Heart right ventricle (tissue), 16 donors: ENCODE data around the gene TTF2. TPM values are rescaled to one million over a fixed set of nuclear protein-coding genes. Genes with fewer than 3 reads are reported as not detected.

Source experiments
- ATAC-seq, 8 donors: fragments of 200-7000 bp; cut with Tn5 transposase; one replicate each; pipeline ENCODE4 v1.9.1; 2020; ENCODE audit warnings: mild to moderate bottlenecking in 8 of 8, moderate library complexity in 8 of 8, moderate number of reproducible peaks in 1 of 8
- DNase-seq, 2 donors: peaks; one replicate each; pipeline ENCODE4 v3.0.0-alpha.2; 2020
- H3K27ac ChIP-seq, 10 donors: fragments of 200-600 bp; sonication (generic) in 2 of 10; one replicate each; pipeline versions ENCODE4 v1.5.0 to v1.8.0; 2020 to 2022; ENCODE audit warnings: mild to moderate bottlenecking in 3 of 10
- H3K27me3 ChIP-seq, 7 donors: fragments of 200-600 bp; one replicate each; pipeline ENCODE4 v1.8.0; 2021 to 2022; ENCODE audit warnings: mild to moderate bottlenecking in 2 of 7
- H3K36me3 ChIP-seq, 9 donors: fragments of 200-600 bp; sonication (generic) in 1 of 9; one replicate each; pipeline versions ENCODE4 v1.5.0 to v1.8.0; 2020 to 2022; ENCODE audit warnings: mild to moderate bottlenecking in 2 of 9
- H3K4me1 ChIP-seq, 9 donors: fragments of 200-600 bp; sonication (generic) in 1 of 9; one replicate each; pipeline versions ENCODE4 v1.5.0 to v1.8.0; 2020 to 2022; ENCODE audit warnings: mild to moderate bottlenecking in 4 of 9
- H3K4me3 ChIP-seq, 10 donors: fragments of 200-600 bp; sonication (generic) in 2 of 10; one replicate each; pipeline versions ENCODE4 v1.5.0 to v1.8.0; 2020 to 2022; ENCODE audit warnings: mild to moderate bottlenecking in 7 of 10, moderate library complexity in 2 of 10
- H3K9me3 ChIP-seq, 11 donors: fragments of 200-600 bp in 10 of 11; sonication (generic) in 2 of 11; one replicate each; pipeline versions ENCODE4 v1.5.0 to v1.8.0; 2013 to 2022; ENCODE audit warnings: mild to moderate bottlenecking in 2 of 11, control low read depth in 1 of 11, moderate library complexity in 1 of 11
- CTCF ChIP-seq, 9 donors: fragments of 200-600 bp; sonication (generic) in 2 of 9; IDR thresholded peaks; one replicate each; pipeline versions ENCODE4 v1.5.0 to v1.8.0; 2021 to 2022; ENCODE audit warnings: antibody characterized with exemption in 9 of 9, mild to moderate bottlenecking in 5 of 9, moderate library complexity in 1 of 9
- WGBS, 2 donors: extraction: QIAGEN DNeasy Blood & Tissue Kit; methylation state at CpG; one replicate each; pipeline ENCODE4 v1.1.7; 2013; ENCODE audit warnings: inconsistent platforms in 1 of 2; 5-methylcytosine and 5-hydroxymethylcytosine counted together
- intact Hi-C, 10 donors: fragments of 100-400 bp; cut with DNase I; formaldehyde crosslinking; loops; one replicate each; pipeline versions ENCODE4 v1.11.1 to v1.14.2; 2022
- polyA plus RNA-seq, 2 donors: library from polyadenylated mRNA; stranded (reverse); fragments of 200-250 nt; gene quantifications; one replicate each; pipeline ENCODE4 v1.2.3, GENCODE V29; 2013
- total RNA-seq, 10 donors: library from RNA; stranded (reverse); fragmentation: NEBNext Ultra II Directional in 3 of 10; extraction: Animal tissue kit (Norgen Biotek cat#: 25700) in 3 of 10; gene quantifications; one replicate each; pipeline versions ENCODE4 v1.2.1 to v1.2.4, GENCODE V29; 2021 to 2023
- donor health status: Arrhythmogenic right ventricular cardiomyopathy.
- donor health status: ischemic (EF 13 %, LVEDD 7.1; RV severe dilation, severe dysfunction).
- donor health status: healthy with polysubstance abuse.
- donor health status: DM: no; HTN: yes; CAD: no.
- donor health status: DM: no; HTN: no; CAD: no.
- donor health status: ischemic (EF 25% LVEDD 6.9; RV normal size, moderate dysfunction).
- donor health status: ischemic (EF 25% LVEDD 5.7; RV mildly dilated, moderate dysfunction).
- donor health status: healthy.
- donor health status: DM: yes; HTN: yes; CAD: no.
- donor health status: Ischemic cardiomyopathy.
- donor health status: ischemic (EF 35%, LVEDD 5.7; RV mildly dilated, moderate dysfunction).
- donor health status: nonischemic (EF 11% LVEDD 7.7; RV severe dilation, severe dysfunction).
- donor health status: DM: yes; HTN: yes; CAD: no.
- donor health status: PGD.
- donor health status: ischemic (EF 29% LVEDD 5.4; RV normal size, mild dysfunction).
- donor health status: nonischemic (EF 23%, LVEDD 6.1; RV moderate dilation, normal function).

TTF2 gene
- total and polyA plus RNA-seq, 12 donors: 2.0 to 19.0 (median 9.5) TPM

DNA sequence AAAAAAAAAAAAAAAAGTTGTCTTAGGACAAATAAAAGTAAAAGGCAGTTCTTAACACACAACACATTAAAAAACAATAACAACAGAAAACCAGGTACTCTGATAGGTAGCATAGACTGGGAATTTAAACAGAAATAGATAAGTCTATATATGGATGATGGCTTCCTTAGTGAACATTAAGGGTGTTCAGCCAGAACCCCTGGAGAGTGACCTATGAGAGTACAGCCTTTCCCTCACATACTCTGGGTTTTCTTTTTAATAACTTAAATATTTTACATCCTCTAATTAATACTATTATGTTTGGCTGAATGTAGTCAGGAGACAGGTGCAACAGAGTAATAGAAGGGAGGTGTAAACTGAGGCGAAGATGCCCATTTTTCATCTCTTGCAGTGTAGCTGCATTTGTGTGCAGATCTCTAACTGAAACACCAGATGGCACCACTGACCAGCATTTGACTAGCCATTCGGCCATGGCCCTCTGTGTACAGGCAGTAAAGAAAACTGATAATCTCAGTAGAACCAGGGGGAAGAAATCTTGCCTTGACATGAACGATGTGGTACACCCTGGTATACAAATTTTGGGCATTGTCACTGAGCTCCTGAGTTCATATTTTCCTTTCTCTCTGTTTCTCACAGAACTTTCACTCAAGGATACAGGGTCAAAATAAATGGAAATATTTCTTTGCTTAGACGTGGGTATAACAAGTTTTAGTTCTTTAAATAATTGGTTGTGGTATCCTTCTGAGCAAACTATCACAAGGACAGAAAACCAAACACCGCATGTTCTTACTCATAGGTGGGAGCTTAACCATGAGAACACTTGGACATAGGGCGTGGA, 7.6 kb downstream of the TTF2 start:
- peak in 1 of 2 donors; percentile 44 for DNase-seq
- intact Hi-C loops: loop anchor here (1.0 to 10.0 kb wide), 10 partner anchors 55 to 690 kb away; partner anchors contain the start of gene TRIM45 (in 3 of the 10)
- ATAC-seq: peak; percentile 84 to 92 (median 88)
- Histone ChIP-seq H3K9me3 (no peaks in the 10 kb centered on the region), H3K27me3 (no peaks in the 10 kb centered on the region), H3K27ac (no peak overlapping the region), H3K36me3 (peaks cover 0 to 41% (median 0%) of the 10 kb centered on the region in 9 donors), H3K4me3 (no peak overlapping the region), H3K4me1 (no peaks in the 10 kb centered on the region)
- 64 to 65% methylated on average over 6 of the region's 6 CpGs for WGBS, 2 donors
- peak; percentile 47 to 86 (median 80) for TF ChIP-seq CTCF (IDR thresholded peaks at IDR 0.05)

DNA sequence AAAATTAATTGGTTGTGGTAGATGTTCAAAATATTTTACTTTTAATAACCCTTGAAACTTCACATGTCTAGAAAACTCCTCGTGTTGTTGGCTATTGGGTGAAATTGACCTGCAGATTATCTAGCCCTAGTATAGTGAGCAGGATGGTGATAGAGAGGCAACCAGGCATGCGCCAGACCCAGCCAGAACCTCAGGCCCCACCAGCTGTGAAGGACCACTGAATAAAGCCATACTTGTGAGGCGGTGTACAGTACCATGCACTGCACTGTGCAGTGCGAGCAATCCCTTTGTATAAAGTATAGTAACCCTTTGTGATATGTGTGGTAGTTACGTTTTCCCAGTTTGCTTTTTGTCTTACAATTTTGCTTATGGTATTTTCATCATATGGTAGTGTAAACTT, 8.5 kb downstream of the TTF2 start:
- no peak overlapping the region for H3K4me3 ChIP-seq
- DNase-seq: no peak
- peaks cover 0 to 37% (median 0%) of the 10 kb centered on the region in 9 donors for H3K36me3 ChIP-seq
- no peak overlapping the region for H3K27ac ChIP-seq
- 93 to 95% methylated on average over 5 of the region's 5 CpGs for whole genome bisulfite sequencing, 2 donors
- H3K27me3 ChIP-seq: no peaks in the 10 kb centered on the region
- H3K9me3 ChIP-seq: no peaks in the 10 kb centered on the region
- no peak for TF ChIP-seq CTCF (IDR thresholded peaks at IDR 0.05)
- no peak for ATAC-seq
- intact Hi-C loops: loop anchor here (1.0 to 10.0 kb wide), 10 partner anchors 54 to 689 kb away; partner anchors contain the start of gene TRIM45 (in 3 of the 10)
- no peaks in the 10 kb centered on the region for H3K4me1 ChIP-seq

- no peaks in the 10 kb centered on the region for H3K27me3 ChIP-seq
- WGBS, 2 donors: 86 to 88% methylated on average over 4 of the region's 4 CpGs
- no peaks in the 10 kb centered on the region for H3K9me3 ChIP-seq
- no peaks in the 10 kb centered on the region for H3K4me1 ChIP-seq
- ATAC-seq: no peak
- peaks cover 0 to 40% (median 0%) of the 10 kb centered on the region in 9 donors for H3K36me3 ChIP-seq
- no peak overlapping the region for H3K27ac ChIP-seq
- DNase-seq: no peak
- H3K4me3 ChIP-seq: no peak overlapping the region
- intact Hi-C loops: loop anchor here (2.0 to 10.0 kb wide), 9 partner anchors 53 to 688 kb away; partner anchors contain the start of gene TRIM45 (in 3 of the 10)
- TF ChIP-seq CTCF (IDR thresholded peaks at IDR 0.05): no peak
Observed at GRCh38 chr1:117069220-117069844, 9.2 kb downstream of the TTF2 start.

DNA sequence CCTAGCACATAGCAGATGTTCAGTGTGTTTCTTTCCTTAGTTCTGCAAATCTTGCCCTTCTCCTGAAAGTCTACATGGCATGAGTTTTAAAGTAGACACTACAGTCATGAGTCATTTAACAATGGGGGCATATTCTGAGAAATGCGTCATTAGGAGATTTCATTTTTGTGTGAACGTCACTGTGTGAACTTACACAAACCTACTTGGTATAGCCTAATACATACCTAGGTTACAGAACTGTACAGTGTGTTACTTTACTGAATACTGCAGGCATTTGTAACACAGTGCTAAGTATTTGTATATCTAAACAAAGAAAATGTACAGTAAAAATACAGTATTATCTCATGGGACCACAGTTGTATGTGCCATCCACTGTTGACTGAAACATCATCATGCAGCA, 10.0 kb downstream of the TTF2 start:
- no peaks in the 10 kb centered on the region for H3K27me3 ChIP-seq
- H3K4me1 ChIP-seq: no peaks in the 10 kb centered on the region
- TF ChIP-seq CTCF (IDR thresholded peaks at IDR 0.05): no peak
- H3K4me3 ChIP-seq: no peak overlapping the region
- H3K36me3 ChIP-seq: peaks cover 0 to 40% (median under 1%) of the 10 kb centered on the region in 9 donors
- H3K9me3 ChIP-seq: no peaks in the 10 kb centered on the region
- ATAC-seq (no peak), DNase-seq (no peak)
- intact Hi-C loops: loop anchor here in 2 of 10 donors (5.0 to 10.0 kb wide), 2 partner anchors 55 to 212 kb away; partner anchors contain the start of gene TRIM45 (in 1 of the 2)
- H3K27ac ChIP-seq: no peak overlapping the region
- WGBS, 2 donors: 93 to 94% methylated on average over 2 of the region's 2 CpGs
